ENCODE data around the gene GIT1.

GIT1 gene

GRCh38 chr17:29577385-29578211 lies 11.8 kb downstream of the GIT1 start:
- no peak for DNase-seq

DNA sequence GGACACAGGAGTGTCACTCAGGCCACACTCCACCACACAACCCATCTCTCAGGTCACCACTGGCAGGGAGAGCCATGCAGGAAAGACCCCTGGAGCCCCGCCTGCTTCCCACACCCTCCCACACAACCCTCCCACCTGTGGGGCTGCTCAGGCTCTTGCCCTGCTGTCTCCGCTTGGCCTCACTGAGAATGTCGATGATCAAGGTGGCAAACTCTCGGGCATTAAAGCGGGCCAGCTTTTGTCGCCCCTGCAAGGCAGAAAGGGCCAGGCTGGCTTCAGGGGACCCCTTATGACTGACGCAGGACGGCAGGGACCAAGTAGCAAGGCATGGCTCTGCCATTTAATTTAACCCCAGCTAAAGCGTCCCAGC lies 12.5 kb downstream of the GIT1 start:
- DNase-seq = no peak

- peak; percentile 10 for DNase-seq
Observed at GRCh38 chr17:29576214-29577000, 13.0 kb downstream of the GIT1 start.

- no peak for DNase-seq
Observed at GRCh38 chr17:29575511-29576213, 13.8 kb downstream of the GIT1 start.

GRCh38 chr17:29574732-29575510 lies 14.5 kb downstream of the GIT1 start:
- DNase-seq = peak; percentile 3

DNA sequence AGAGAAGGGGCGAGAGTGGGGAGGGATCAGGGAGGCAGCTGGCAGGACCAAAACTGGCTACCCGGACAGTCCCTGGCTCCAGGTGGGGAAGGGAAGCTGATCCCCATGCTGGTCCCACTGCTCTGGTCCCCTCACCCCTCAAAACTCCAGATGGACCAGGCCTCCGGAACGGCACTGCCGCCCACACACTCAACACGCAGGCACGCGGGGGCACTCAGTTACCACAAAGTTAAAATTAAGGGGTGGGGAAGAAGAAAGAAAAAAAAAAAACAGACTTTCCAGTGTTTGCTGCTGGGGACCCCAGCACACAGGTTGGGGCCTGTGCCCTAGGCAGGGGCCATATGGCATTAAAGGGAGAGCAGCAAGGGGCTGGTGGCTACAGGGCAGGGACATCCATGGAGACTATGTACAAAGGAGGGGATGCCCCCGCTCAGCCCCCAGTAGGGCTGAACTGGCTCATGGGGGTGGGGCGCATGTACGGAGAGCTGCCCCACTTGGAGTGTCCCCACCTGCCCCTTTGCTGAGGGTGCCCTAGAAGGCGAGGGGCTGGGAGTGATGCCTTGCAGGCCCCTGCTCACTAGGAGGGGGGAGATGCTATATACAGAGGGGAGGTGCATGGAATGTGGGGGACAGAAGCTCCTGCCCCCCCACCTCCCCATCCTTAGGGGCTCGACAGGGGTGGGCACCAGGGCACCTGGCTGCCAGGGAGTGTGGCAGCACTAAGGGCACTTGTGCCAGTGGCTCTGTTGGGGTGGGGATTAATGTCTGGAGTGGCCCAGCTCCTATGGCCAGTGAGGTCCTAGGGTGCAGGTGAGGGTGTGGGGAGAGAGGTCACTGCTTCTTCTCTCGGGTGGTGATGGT lies 15.3 kb downstream of the GIT1 start:
- DNase-seq = peak; percentile 7

GRCh38 chr17:29573558-29573869 lies 15.9 kb downstream of the GIT1 start:
- DNase-seq = peak; percentile 5

DNA sequence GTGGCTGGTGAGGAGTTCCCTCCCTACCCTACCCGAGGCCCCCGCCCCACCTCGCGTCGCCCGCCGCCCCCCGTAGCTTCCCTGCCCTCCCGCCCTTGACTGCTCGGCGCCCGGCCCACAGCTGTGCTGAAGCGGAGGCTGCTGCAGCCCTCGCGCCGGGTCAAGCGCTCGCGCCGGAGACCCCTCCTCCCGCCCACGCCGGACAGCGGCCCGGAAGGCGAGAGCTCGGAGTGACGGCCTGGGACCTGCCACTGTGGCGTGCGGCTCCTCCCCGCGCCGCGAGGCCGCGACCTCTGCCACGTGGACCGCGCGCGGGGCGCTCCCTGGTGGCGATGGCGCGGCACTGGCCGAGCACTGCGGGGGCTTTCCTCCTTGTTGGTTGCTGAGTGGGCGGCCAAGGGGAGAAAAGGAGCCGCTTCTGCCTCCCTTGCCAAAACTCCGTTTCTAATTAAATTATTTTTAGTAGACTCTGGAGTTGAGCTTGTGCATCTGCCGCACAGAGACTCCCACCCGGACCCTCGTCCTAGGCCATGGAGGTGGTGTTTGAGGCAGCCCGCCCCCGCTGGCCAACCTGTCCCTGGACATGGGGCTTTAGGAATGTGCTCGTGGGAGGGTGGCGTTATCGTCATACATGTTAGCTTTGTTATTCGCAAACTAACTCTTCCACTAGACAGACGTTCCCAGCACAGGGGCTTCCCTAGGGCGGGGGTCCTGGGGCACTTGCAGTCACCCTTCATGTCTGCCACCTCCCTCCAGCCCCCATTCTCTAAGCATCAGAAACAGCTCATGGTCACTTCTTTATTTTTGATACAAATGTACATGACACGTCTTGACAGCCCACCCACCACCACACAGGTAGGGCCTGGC lies 16.5 kb downstream of the GIT1 start:
- DNase-seq = peak; percentile 64

DNA sequence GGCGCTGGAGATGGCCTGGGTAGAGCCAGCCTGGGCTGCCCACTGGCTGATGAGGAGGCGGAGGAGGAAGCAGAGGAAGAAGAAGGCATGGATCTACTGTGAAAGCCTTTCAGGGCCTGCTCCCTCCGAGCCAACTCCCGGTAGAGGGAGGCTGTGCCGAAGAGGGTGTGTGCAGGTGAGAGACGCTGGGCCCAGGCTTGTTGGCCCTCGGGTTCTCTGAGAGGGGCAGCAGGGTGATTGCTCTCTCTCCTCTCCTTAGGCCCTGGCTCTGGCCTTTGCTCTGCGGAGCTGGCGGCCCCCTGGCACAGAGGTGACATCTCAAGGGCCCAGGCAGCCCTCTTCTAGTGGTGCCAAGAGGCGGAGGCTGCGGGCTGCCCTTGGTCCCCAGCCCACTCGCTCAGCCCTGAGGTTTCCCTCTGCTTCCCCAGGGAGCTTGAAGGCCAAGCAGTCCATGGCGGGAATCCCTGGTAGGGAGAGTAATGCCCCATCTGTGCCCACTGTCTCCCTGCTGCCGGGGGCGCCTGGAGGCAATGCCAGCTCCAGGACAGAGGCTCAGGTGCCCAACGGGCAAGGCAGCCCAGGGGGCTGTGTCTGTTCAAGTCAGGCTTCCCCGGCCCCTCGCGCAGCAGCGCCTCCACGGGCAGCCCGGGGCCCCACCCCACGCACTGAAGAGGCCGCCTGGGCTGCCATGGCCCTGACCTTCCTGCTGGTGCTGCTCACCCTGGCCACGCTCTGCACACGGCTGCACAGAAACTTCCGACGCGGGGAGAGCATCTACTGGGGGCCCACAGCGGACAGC lies 17.4 kb downstream of the GIT1 start:
- no peak for DNase-seq

DNA sequence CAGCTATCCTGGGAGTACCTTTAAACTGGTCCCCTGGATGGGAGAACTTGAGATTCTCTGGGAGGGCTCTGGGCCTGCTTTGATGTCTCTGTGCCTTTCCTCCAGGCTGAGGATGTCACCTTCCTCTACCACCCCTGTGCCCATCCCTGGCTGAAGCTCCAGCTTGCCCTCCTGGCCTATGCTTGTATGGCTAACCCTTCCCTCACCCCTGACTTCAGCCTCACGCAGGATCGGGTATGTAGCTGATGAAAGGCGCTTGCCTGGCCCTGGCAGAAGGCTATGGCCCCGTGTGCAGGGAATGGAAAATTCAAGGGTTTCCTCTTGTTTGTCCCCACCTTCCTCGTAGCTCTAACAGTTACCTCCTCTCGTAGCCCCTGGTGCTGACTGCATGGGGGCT lies 18.0 kb downstream of the GIT1 start:
- DNase-seq = no peak

- no peak for DNase-seq
Observed at GRCh38 chr17:29570521-29570920, 18.9 kb downstream of the GIT1 start.

DNA sequence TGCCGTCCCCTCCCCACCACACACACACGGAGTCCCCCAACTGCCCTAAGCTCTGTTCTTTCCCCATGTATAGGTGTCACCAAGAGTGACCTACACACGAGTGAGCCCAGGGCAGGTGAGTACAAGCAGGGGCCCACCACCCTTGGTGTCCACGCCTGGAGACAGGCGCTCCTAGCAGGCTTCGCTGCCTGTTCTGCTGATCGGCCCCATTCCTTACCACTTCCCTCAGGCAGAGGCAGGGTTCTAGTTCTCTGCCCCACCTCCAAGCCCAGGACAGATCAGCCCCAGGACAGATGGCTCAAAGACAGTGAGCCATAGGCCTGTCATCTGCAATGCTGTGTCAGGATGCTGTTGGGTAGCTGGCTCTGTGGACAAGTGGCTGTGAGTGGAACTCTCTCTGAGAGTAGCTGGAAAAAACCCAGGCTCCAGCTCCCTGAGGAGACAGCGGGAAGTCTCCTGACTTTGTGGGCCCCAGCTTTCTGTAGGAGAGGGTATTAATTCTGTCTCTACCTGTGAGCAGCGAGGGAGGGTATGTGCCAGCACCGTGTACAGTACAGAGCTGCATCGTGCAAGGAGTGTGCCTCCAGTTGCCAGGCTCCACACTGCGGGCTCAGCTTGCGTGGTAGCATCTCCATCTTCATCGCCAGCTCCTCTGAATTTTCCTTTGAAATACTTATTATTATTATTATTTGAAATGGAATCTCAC lies 20.1 kb downstream of the GIT1 start:
- no peak for DNase-seq

- peak; percentile 91 for DNase-seq
Observed at GRCh38 chr17:29568331-29569244, 20.9 kb downstream of the GIT1 start, which contains the start of gene TP53I13. TSS of gene TP53I13 (plus strand) at chr17:29568701. CDS start at chr17:29568759, 58 bp downstream.

DNA sequence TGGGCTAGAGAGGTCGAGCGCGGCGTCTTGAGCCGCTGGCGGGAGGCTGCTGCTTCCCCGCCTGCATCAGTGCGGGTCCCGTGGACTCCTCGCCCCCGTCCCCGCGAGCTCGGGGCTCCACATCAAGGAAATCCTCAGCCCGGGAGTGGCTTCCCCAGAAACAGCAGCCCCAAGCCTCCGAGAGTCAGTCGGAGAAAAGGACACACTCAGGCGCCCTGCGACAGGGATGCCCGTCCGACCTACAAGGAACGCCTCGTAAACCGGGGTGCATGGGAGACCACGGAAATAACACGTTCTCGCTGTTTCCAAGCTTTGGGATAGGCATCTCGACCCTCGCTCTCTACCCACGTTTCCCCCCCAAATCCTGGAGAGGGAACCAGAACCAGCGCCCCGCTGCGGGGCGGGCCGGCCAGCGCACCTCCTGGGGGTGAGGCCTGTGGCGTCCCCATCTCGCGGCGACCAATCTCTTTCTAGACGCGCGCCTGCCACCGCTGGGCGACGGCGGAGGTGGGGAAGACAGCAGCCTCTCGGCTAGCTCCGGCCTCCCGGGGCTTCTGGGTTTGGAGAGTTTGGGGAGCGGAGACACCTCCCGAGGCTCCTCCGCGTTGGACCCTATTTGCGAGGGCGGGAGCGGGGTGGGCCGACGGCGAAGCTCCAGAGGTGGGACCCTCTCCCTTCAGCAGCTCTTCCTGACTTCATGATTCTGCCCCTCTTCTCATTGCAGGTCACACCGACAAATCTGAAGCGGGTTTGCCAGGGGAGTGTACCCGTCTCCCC lies 21.7 kb downstream of the GIT1 start:
- DNase-seq = peak; percentile 79

GRCh38 chr17:29567304-29567553 lies 22.2 kb downstream of the GIT1 start:
- DNase-seq = no peak

- DNase-seq = peak; percentile 54
Observed at GRCh38 chr17:29566473-29567303, 22.8 kb downstream of the GIT1 start, which contains the start of gene ABHD15. TSS of gene ABHD15 (minus strand) at chr17:29567037. CDS start at chr17:29566966, 71 bp downstream.
